ENCODE data around the gene ORMDL3.

Gene ORMDL3, protein sequence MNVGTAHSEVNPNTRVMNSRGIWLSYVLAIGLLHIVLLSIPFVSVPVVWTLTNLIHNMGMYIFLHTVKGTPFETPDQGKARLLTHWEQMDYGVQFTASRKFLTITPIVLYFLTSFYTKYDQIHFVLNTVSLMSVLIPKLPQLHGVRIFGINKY

DNA sequence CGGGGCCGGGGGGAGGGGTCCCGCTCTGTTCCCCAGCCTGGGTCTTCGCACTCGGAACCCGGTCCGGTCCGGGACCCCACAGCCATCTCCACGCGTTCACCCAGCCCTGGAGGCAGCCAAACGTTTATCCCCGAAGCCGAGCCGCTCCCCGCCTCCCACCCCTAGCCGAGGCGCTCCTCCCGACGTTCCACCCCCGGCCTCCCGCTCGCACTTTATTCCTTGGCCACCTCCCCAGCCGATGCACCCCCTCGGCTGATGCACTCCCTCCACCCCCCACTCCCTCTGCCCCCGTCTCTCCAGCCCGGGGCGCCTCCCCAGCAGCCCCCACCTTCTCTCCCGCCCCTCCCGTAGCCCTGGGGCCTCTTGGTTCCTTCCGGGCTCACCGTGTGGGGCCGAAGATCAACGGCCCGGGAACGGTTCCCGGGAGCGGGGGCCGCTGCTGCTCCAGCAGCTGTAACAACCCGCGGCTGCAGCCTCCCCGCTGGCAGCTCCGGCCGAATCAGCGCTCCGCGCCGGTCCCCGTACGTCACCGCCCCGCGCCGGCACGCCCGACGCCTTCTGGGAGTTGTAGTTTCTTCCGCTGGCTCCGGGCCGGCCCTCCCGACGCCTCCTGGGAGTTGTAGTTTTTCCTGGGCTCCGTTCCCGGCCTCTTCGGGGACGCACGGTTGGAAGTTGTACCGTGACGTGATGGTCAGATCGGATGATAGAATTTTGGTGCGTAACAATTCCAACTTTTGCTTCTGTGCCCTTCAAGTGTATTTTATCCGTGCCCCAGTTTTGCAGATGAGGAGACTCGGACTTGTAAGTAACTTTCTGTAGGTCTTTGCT, at the start of gene ORMDL3, which contains the start of gene LRRC3C:
ORMDL3 (minus strand) TSS at position 501 of the 828 bp plus-strand sequence. CDS start 3,398 bp downstream, outside the sequence.
LRRC3C (plus strand) TSS at position 632 of the 828 bp plus-strand sequence. CDS start 13,792 bp downstream, outside the sequence.
- DNase-seq (ENCODE audit: low read depth in 1 of 2, low spot score in 1 of 2), result peak; percentile 78 to 86

DNA sequence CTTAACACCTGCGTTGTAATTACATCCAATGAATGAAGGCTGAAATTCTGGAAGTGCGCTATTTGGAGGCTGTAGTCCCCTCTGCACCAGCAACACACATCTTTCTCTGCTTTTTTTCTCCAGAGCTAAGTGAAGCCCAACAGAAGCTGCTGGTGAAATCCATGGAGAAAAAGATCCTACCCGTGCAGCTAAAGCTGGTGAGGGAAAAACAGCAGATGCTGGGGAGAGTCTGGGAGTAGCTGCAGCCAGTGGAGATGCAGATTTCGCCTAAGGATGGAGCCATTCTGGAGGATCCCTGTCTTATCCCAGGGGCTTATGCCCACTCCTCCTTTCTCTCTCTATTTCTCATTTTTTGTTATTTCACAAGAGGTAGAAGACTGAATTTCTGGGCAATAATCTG, 48.4 kb upstream of the ORMDL3 start:
- DNase-seq (ENCODE audit: low read depth in 1 of 2, low spot score in 1 of 2), result no peak

DNA sequence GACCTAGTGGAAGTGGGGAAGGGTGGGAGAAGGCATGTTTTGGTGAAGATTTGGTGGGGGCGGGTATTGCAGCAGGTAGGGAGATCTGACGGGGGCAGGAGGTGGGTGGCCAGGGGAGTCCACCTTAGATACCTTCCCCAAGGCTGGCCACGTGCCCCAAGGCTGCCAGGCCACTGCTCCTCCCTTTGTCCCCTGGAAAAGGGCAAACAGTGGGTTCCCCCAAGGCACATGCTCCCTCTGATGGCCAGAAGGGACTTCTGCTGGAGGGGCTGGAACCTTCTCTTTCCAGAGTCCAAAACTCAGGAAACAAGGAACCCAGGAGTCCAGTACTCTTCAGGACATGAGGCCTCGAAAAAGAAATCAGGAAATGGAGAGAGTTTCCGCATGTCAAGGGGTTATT, 47.0 kb upstream of the ORMDL3 start:
- no peak for DNase-seq (ENCODE audit: low read depth in 1 of 2, low spot score in 1 of 2)

DNA sequence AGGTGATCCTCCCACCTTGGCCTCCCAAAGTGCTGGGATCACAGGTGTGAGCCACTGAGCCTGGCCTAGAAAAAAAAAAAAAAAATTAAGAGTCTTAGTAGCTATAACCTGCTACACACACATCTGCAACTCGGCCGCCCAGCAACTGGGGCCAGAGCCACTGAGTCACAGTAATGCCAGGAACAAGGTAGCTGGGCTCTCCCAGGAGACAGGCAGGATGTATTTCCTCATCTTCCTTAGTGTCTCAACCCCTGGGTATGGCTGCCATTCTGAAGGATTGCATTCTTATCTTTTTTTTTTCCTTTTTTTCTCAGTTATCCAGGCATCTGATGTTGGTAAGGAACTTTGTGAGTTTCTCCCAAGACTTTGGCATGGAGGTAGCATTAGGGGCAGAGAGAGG, 46.1 kb upstream of the ORMDL3 start:
- DNase-seq (ENCODE audit: low read depth in 1 of 2, low spot score in 1 of 2), result no peak

DNA sequence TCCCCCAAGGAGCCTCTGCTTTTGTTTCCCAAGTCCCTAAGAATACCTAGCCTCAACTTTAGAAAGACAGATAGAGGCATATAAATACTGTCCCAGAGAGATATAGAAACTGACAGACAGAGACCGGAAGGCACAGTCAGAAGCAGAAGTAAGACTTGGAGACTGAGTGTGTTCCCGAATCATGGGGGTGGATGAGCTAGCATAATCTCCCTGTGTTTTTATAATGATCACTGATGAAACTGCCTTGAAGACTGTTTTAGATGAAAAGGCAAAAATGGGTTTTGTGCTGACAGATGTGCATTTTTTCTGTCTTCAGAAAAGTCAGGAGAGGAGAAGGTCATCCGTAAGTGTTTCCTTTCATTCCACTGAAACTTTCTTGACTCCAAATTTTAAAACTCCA, 44.9 kb upstream of the ORMDL3 start:
- DNase-seq (ENCODE audit: low read depth in 1 of 2, low spot score in 1 of 2), result no peak

DNA sequence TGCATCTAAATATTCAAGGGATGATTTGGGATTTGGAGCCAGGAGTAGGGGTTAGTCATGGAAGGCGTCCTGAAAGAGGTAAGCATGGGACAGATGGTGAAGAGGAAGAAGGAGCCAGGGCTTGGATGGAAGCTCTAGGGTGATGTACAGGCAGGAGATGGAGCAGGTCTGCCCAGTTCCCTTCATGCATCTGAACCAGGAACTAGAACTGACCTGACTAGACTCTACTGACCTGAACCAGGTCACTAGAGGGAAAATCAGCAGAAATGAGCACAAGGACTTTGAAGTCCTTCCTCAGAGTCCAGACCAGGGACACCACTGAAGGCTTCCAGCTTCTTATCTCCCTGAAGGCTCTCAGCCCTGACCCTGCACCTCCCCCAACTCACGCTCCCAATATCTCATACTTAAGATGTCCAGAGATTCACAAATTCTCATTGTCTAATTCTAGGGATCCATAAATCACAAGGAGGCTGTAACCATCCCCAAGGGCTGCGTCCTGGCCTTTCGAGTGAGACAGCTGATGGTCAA, 43.7 kb upstream of the ORMDL3 start:
- DNase-seq (ENCODE audit: low read depth in 1 of 2, low spot score in 1 of 2), result no peak

DNA sequence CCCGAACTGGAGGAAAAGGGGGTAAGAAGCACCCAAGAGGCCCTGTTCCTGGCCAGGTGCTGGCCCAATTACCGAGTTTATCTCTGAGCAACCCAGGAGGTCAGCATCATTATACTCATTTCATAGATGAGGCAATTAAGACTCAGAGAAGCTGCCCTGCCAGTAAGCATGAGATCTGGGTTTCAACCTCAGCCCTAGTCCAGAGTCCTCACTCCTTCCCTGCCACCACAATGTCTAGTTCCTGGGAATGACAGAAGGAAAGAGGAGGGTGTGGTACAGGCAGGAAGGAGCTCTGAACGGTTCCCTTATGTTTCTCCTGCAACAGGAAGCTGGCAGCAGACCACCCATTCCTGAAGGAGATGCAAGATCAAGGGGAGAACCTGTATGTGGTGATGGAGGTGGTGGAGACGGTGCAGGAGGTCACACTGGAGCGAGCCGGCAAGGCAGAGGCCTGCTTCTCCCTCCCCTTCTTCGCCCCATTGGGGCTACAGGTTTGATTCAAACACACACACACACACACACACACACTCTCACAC, 42.8 kb upstream of the ORMDL3 start:
- no peak for DNase-seq (ENCODE audit: low read depth in 1 of 2, low spot score in 1 of 2)

DNA sequence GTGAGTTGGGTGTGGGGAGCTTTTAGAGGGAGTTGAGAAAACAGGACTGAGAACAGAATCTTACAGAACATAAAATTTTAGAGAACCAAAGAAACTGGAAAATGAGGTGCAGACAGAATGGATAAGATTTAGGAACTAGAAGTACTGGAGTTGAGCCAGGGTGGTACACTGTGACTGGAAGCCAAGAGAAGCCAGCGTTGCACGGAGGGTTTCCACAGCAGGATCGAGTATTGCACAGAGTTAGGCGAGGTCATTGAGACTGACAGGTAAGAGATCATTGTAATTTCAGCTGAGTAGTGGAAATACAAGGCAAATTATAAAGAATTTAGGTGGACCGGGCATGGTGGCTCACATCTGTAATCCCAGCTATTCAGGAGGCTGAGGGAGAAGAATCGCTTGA, 42.0 kb upstream of the ORMDL3 start:
- no peak for DNase-seq (ENCODE audit: low read depth in 1 of 2, low spot score in 1 of 2)

DNA sequence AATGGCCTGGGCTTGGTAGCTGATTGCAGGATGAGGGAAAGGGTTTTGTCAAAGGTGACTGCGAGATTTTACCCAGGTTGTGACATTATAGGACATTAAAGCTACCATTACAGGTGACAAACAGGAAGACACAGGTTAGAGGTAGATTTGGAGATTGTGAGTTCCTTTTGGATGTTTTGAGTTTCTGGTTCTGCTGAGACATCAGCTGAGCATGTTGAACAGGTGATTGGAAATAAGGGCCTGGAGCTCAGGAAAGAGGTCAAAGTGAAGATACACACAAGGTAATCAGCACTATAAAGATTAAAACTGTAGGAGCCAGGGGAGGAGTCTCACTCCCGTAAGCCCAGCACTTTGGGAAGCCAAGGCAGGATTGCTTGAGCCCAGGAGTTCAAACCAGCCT, 41.4 kb upstream of the ORMDL3 start:
- no peak for DNase-seq (ENCODE audit: low read depth in 1 of 2, low spot score in 1 of 2)

DNA sequence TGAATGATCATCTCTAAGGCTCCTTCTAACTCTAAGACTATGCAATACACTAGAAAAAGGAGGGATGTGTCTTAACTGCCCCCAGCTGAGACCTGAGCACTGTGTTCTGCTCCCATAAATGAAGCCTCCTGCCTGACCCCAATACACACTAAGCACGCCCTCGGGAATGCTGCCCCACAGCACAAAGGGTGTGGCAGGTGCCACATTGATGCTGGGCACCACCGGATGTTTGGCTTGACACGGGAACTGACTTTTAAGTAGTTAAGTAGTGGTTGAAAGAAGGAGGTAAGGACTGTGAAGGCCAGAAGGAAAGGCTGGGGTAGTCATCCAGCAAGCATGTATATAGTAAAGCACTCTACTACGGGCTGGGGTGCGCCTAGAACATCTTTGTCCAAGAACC, 39.4 kb upstream of the ORMDL3 start:
- no peak for DNase-seq (ENCODE audit: low read depth in 1 of 2, low spot score in 1 of 2)

DNA sequence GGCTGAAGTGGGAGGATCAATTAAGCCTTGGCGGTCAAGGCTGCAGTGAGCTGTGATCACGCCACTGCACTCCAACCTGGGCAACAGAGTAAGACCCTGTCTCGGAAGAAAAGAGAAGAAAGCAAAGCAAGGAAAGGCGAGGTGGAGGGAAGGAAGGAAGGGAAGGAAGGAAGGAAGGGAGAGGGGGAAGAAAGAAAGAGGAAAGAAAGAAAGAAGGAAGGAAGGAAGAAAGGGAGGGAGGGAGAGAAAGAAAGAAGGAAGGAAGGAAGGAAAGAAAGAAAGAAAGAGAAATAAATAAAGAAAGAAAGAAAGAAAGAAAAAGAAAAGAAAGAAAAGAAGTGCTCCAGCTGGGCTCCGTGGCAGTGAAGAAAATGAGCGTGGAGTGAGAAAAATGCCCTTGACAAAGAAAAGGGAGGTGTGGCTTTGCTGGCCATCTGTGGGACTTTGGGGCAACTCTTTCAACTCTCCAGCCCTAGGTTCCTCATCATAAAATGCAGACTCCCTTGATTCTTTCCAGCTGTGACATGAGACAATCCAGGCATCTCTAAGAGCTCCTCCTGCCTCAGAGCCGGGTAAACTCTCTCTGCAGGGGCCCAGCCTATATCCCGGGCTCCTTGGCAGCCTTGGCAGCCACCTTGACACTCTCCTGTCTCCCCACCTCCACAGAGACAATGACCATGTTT, 37.8 kb upstream of the ORMDL3 start:
- no peak for DNase-seq (ENCODE audit: low read depth in 1 of 2, low spot score in 1 of 2)

DNA sequence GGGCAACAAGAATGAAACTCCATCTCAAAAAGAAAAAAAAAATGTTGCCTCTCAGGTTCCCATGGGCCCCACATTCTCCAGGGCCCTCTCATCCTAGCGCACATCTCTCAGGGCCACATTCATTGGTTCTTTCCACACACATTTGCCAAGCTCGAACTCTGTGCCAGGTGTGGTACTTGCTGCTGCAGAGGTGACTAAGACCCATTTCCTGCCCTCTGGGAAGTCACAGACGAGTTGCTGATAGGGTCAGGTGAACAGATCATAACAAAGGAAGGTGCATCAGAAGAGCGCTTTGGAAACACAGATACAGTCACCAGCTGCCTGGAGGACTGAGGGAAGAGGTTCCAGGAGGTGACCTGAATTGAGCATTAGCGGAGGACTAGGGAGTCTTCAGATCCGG, 36.4 kb upstream of the ORMDL3 start:
- DNase-seq (ENCODE audit: low read depth in 1 of 2, low spot score in 1 of 2), result no peak

DNA sequence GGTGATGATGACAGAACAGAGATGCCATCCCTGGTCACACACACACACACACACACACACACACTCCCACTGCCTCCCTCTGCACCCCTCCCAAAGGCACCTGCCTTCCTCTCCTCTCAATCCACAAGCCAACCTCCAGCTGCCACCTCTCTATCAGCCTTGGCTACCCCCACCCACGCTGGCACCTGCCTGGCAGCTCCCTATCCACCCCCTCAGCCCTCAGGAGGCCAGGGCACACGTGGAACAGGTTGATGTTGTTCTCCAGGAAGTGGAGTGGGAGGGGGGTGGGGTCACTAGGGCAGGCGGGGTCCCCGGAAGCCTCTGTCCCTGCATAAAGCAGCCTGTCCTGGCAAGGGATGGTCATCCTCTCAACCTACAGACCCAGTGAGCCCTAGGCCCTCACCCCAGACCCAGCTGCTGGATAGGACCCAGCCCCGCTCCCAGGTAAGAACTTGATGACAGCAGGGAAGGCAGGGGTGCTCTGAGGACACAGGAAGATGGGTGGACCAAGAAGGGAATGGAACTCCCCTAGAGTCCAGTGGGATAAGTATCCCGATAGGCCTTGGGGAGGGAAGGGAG, 35.3 kb upstream of the ORMDL3 start, which contains the start of gene GSDMA:
GSDMA (plus strand) TSS at position 363 of the 579 bp plus-strand sequence. CDS start 2,684 bp downstream, outside the sequence.
- DNase-seq (ENCODE audit: low read depth in 1 of 2, low spot score in 1 of 2), result no peak

DNA sequence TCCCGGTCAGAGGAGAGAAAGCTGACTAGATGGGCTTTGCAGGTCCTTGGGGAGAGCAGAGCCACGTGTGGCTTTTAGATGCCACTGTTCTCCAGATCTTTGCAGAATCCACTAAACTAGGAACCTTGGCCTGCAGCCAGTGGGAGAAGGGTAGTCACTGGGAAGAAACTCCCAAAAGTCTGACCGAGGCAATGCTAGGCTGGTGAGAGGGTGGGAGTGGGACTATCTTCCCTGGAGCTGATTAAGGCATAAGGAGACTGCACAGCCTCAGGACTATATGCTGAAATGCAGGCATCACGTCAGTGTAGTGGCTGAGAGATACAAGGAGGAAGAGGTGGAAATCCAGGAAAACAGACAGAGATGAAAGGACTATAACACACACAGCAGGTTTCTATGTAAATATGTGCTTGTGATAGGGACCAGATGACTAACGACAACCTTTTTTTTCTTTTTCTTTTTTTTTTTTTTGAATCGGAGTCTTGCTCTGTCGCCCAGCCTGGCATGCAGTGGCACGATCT, 33.2 kb upstream of the ORMDL3 start:
- no peak for DNase-seq (ENCODE audit: low read depth in 1 of 2, low spot score in 1 of 2)

DNA sequence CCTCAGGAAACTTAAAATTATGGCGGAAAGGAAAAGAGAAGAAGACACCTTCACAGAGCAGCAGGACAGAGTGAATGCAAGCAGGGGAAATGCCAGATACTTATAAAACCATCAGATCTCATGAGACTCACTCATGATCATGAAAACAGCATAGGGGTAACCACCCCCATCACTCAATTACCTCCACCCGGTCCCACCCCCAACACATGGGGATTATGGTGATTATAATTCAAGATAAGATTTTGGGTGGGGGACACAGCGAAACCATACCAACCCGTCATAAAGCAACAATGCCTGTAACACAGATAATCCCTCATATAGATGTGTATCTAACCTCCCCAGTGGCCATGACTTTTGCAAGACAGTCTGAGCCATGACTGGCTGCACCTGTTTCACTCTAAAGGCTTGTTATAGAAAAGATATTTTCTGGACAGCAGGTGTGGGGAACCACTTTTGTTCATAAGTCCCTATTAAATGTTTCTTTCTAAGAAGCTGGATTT, 28.4 kb upstream of the ORMDL3 start:
- no peak for DNase-seq (ENCODE audit: low read depth in 1 of 2, low spot score in 1 of 2)

DNA sequence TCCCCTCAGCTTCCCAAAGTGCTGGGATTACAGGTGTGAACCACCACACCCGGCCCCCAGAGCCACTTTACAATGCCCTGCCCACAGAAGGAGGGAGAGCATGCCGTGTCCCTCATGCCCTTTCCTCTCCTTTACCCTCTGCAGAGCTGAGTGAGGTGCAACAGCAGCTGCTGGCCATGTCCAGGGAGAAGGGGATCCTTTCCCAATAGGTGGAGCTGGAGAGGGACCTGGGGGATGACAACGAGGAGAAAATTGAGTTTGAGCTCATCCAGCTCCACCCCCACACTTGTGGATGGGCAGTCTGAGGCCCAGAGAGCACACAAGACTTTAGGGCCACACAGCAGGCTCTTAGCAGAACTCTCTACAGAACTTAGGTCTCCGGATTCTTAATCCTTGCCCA, 27.5 kb upstream of the ORMDL3 start:
- no peak for DNase-seq (ENCODE audit: low read depth in 1 of 2, low spot score in 1 of 2)

DNA sequence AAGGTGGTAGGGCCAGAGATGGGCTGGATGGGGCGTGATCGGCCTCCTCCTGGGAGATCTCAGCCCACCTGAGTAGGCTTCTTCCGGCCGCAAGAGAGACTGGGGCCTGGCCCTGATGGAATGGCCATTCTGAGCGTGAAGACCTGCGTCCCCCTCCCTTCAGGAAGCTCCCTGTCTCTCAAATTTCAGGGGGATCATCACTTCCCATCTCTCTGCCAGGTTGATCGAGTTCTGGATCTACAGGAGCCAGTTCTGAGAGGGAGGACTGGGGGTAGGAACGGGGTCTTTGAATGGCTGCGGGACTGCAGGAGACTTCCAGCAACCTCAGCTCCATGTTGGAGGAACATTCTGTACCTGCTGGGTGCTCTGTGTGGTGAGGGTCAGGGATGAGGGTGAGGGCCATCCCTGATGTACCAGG, 26.1 kb upstream of the ORMDL3 start:
- no peak for DNase-seq (ENCODE audit: low read depth in 1 of 2, low spot score in 1 of 2)

DNA sequence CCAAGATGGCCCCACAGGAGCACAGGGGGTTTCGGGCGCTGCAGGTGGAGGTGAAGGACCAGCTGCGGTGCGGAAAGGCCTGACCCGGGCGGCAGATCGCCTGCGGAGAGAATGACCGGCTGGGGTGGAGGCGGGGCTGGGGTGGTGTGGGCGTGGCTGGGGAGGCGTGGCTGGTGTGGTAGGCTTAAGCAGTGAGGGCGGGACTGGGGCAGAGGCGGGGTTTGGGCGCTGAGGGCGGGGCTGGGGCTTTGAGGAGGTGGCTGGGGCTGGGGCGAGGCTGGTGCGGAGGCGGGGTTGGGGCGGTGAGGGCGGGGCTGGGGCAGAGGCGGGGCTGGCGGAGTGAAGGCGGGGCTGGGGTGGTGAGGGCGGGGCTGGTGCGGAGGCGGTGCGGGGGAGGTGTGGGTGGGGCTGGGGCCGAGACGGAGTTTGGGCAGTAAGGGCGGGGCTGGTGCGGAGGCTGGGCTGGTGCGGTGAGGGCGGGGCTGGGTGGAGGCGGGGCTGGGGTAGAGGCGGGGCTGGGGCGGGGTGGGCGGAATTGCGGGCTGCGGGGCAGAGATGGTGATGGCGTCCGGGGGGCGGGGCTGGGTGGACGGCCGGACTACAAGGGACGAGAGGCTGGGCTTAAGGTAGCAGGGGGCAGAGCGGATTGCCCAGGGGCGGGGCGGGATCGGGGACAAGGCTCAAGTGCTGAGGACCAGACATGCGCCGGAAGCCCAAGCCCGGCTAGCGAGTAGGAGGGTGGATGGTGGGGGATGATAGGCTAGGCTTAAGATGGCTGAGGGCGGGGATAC, 25.5 kb upstream of the ORMDL3 start:
- peak; percentile 88 to 99 for DNase-seq (ENCODE audit: low read depth in 1 of 2, low spot score in 1 of 2)

DNA sequence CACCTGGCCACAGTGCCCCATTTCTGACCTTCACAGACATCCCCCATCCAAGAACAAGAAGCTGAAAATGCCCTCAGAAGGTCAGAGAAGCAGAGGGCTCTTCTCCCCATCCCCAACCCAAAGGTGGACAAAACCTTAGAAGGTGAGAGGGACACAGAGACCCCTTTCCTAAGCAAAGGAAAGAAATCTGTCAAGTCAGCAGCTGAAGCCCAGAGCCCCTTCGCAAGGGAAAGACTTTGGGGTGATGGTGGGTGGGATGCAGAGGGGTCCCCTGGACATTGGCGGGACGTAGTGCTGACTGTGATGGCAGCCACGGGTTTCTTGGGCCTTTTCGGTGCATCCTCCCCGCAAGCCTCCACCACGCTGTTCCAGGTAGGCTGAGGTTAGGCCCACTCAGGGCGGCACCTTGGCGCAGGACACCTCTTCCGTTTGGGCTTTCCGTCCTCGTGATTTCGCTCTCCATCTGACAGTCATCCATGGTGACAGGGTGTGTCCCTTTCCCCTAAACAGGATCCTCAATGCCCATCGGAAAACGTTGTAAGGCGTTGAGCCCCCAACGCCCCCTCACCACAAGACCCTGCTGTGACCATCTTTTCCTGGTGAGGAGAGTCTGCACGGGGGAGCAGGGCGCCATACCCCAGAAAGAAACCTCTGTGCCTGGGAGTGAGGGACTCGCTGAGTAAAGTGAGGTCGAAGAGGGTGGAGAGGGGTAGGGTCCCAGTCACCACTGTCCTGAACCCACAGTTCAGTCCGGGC, 24.7 kb upstream of the ORMDL3 start:
- DNase-seq (ENCODE audit: low read depth in 1 of 2, low spot score in 1 of 2), result no peak
